HCT116 (cell line): Measurements from ENCODE around the gene CSTA. TPM values are rescaled to one million over a fixed set of nuclear protein-coding genes. Genes with fewer than 3 reads are reported as not detected.
"Not testable (repeated sequence)": the region's sequence is repeated elsewhere in the genome, so short reads cannot be mapped to it uniquely, and the experiment has no call there.

Experiments
- ATAC-seq: fragments of 200-7000 bp; cut with Tn5 transposase; 2 replicates; pipeline ENCODE4 v1.9.1; 2020; ENCODE audit warnings: mild to moderate bottlenecking, moderate library complexity
- BruUV-seq: library from RNA; stranded (reverse); fragments of 400-500 nt; replicated peaks from 2 replicates; lab custom pipeline; 2021; lab: Mats Ljungman, UMichigan
- CTCF ChIA-PET: fragments of 300-600 bp; sonication (Branson Sonifier 250); formaldehyde crosslinking; loops from one replicate; lab custom pipeline; 2021; ENCODE audit warnings: antibody characterized with exemption; lab: Charles Lee
- POLR2A ChIA-PET: fragments of 300-600, 350-600 bp; sonication (Branson Sonifier 250); formaldehyde crosslinking; loops from one replicate; lab custom pipeline; 2021; ENCODE audit warnings: antibody characterized with exemption; lab: Charles Lee
- RAD21 ChIA-PET, 2 experiments: fragments of 300-600 bp; sonication (Branson Sonifier 250); formaldehyde crosslinking; loops; one replicate each; lab custom pipeline; 2023; ENCODE audit warnings: low total read pairs in 2 of 2; ENCODE audit not compliant: uncharacterized antibody in 2 of 2, unreplicated experiment in 2 of 2, low non-redundant PET in 1 of 2; lab: Charles Lee
- DNase-seq: peaks from one replicate; pipeline ENCODE4 v3.0.0-alpha.2; 2010; ENCODE audit warnings: low read depth, low spot score
- H2AFZ ChIP-seq: fragments of 200-600 bp; shearing (Covaris generic), sonication (generic); 2 replicates; pipeline ENCODE4 v1.6.1; 2017; ENCODE audit warnings: low read depth, mixed run types, mixed read lengths, antibody characterized with exemption, low read length; ENCODE audit not compliant: poor library complexity, severe bottlenecking
- H3K27ac ChIP-seq: 2 replicates; pipeline ENCODE4 v1.5.1; 2012; ENCODE audit warnings: low read depth, low read length
- H3K27me3 ChIP-seq: fragments of 200-600 bp; sonication (generic); 2 replicates; pipeline ENCODE4 v1.6.1; 2016; ENCODE audit warnings: mixed run types, low read length, mixed read lengths; ENCODE audit not compliant: insufficient read depth
- H3K36me3 ChIP-seq, 2 experiments: fragments of 200-500 bp in 1 of 2; fragments of 200-600 bp in 1 of 2; sonication (Bioruptor generic) in 1 of 2; sonication (generic) in 1 of 2; 2 replicates each; pipeline versions ENCODE4 v1.5.1 to v1.6.1; 2014 to 2016; ENCODE audit warnings: low read length in 2 of 2, inconsistent platforms in 1 of 2, mixed read lengths in 1 of 2, mixed run types in 1 of 2; ENCODE audit not compliant: insufficient read depth in 2 of 2, control insufficient read depth in 1 of 2
- H3K4me1 ChIP-seq, 2 experiments: fragments of 200-600 bp in 1 of 2; sonication (generic) in 1 of 2; 2 replicates each; pipeline versions ENCODE4 v1.5.1 to v1.6.1; 2012 to 2017; ENCODE audit warnings: low read length in 2 of 2, inconsistent platforms in 1 of 2, mild to moderate bottlenecking in 1 of 2, mixed read lengths in 1 of 2, mixed run types in 1 of 2, moderate library complexity in 1 of 2; ENCODE audit not compliant: insufficient read depth in 2 of 2, control insufficient read depth in 1 of 2
- H3K4me2 ChIP-seq: fragments of 200-600 bp; sonication (generic); 2 replicates; pipeline ENCODE4 v1.6.1; 2017; ENCODE audit warnings: mixed run types, low read length, mixed read lengths
- H3K4me3 ChIP-seq, 2 experiments: fragments of 200-600 bp in 1 of 2; sonication (generic) in 1 of 2; replicated peaks in 1 of 2; 2 replicates each; pipeline ENCODE4 v1.5.1; 2011 to 2016; ENCODE audit warnings: low read length in 2 of 2, control low read depth in 1 of 2, low read depth in 1 of 2, mild to moderate bottlenecking in 1 of 2, mixed read lengths in 1 of 2, mixed run types in 1 of 2
- H3K79me2 ChIP-seq: fragments of 200-600 bp; sonication (generic); 2 replicates; pipeline ENCODE4 v1.6.1; 2017; ENCODE audit warnings: mild to moderate bottlenecking, mixed run types, low read length, moderate library complexity, mixed read lengths; ENCODE audit not compliant: insufficient read depth
- H3K9ac ChIP-seq: fragments of 200-600 bp; sonication (generic); 2 replicates; pipeline ENCODE4 v1.6.1; 2016; ENCODE audit warnings: low read length, mixed read lengths
- H3K9me2 ChIP-seq: fragments of 200-600 bp; sonication (generic), shearing (Covaris generic); 2 replicates; pipeline ENCODE4 v1.6.1; 2017; ENCODE audit warnings: mixed run types, mild to moderate bottlenecking, moderate library complexity; ENCODE audit not compliant: insufficient read depth
- H3K9me3 ChIP-seq, 2 experiments: fragments of 200-500 bp in 1 of 2; fragments of 200-600 bp in 1 of 2; sonication (Bioruptor generic) in 1 of 2; sonication (generic) in 1 of 2; 2 replicates each; pipeline ENCODE4 v1.6.1; 2014 to 2017; ENCODE audit warnings: low read length in 2 of 2, mixed read lengths in 2 of 2, inconsistent platforms in 1 of 2, low read depth in 1 of 2, mild to moderate bottlenecking in 1 of 2, mixed run types in 1 of 2, moderate library complexity in 1 of 2; ENCODE audit not compliant: control insufficient read depth in 1 of 2, insufficient read depth in 1 of 2
- H4K20me1 ChIP-seq: fragments of 200-600 bp; sonication (generic), shearing (Covaris generic); 2 replicates; pipeline ENCODE4 v1.6.1; 2017; ENCODE audit warnings: mixed run types, mild to moderate bottlenecking, moderate library complexity; ENCODE audit not compliant: insufficient read depth
- CEBPB ChIP-seq: IDR thresholded peaks from 2 replicates; pipeline ENCODE4 v1.6.1; 2012; ENCODE audit warnings: low read depth
- FOSL1 ChIP-seq: IDR thresholded peaks from 2 replicates; pipeline ENCODE4 v1.6.1; 2012; ENCODE audit warnings: low read depth
- JUND ChIP-seq: IDR thresholded peaks from 2 replicates; pipeline ENCODE4 v1.6.1; 2012
- SP1 ChIP-seq: IDR thresholded peaks from 2 replicates; pipeline ENCODE4 v1.6.1; 2012; ENCODE audit warnings: low read depth
- YY1 ChIP-seq: IDR thresholded peaks from 2 replicates; pipeline ENCODE4 v1.6.1; 2011; ENCODE audit warnings: low read length, low read depth, moderate library complexity, mild to moderate bottlenecking; ENCODE audit not compliant: insufficient replicate concordance; ENCODE audit errors: extremely low read depth
- ZNF274 ChIP-seq: fragments of 200-500 bp; sonication (Bioruptor generic); IDR thresholded peaks from 2 replicates; pipeline ENCODE4 v1.6.1; 2014; ENCODE audit warnings: mild to moderate bottlenecking, low read depth, low read length, inconsistent platforms
- intact Hi-C: fragments of 100-400 bp; cut with micrococcal nuclease; formaldehyde crosslinking; loops from 2 replicates; pipeline ENCODE4 v1.10.0; 2022
- total RNA-seq: library from RNA; stranded (reverse); gene quantifications from one replicate; pipeline ENCODE4 v1.2.1, GENCODE V29; 2021; ENCODE audit not compliant: unreplicated experiment
- TF ChIP-seq, protein P1 (sequence below): IDR thresholded peaks from 2 replicates; pipeline ENCODE4 v1.6.1; 2012

CSTA gene
- total RNA-seq, 1 experiment from 2014 or later, result 11.0 TPM

GRCh38 chr3:122365073-122365472, 40.0 kb downstream of the CSTA start:
- ChIA-PET RAD21 (no interaction called here), CTCF (no interaction called here), POLR2A (no interaction called here)
- H2AFZ ChIP-seq, result no peak overlapping the region
- H3K4me2 ChIP-seq, result peak overlapping the region; percentile 45
- peaks cover 0 to 18% of the 10 kb centered on the region in 2 experiments; a peak in 1 of 4 replicates for H3K4me1 ChIP-seq
- intact Hi-C loops, result no loop called here
- H3K79me2 ChIP-seq, result peaks cover 14% of the 10 kb centered on the region; the same call in 1 of the 2 replicates
- peaks cover 3% of the 10 kb centered on the region; the same call in 1 of the 2 replicates for H4K20me1 ChIP-seq
- no peak overlapping the region for H3K27ac ChIP-seq
- H3K9me2 ChIP-seq, result no peaks in the 10 kb centered on the region
- no peaks in the 10 kb centered on the region for H3K27me3 ChIP-seq
- DNase-seq (no peak), ATAC-seq (no peak)
- H3K36me3 ChIP-seq, result peaks cover 24 to 28% of the 10 kb centered on the region in 2 experiments; a peak in 3 of 4 replicates
- H3K9ac ChIP-seq, result no peak overlapping the region
- H3K4me3 ChIP-seq, result no peak overlapping the region
- BruUV-seq, result no TSS peak
- TF ChIP-seq YY1, result no peak
- TF ChIP-seq, protein P1, sequence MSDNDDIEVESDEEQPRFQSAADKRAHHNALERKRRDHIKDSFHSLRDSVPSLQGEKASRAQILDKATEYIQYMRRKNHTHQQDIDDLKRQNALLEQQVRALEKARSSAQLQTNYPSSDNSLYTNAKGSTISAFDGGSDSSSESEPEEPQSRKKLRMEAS, result no peak
- TF ChIP-seq ZNF274, result no peak
- no peak for TF ChIP-seq FOSL1
- no peaks in the 10 kb centered on the region for H3K9me3 ChIP-seq

DNA sequence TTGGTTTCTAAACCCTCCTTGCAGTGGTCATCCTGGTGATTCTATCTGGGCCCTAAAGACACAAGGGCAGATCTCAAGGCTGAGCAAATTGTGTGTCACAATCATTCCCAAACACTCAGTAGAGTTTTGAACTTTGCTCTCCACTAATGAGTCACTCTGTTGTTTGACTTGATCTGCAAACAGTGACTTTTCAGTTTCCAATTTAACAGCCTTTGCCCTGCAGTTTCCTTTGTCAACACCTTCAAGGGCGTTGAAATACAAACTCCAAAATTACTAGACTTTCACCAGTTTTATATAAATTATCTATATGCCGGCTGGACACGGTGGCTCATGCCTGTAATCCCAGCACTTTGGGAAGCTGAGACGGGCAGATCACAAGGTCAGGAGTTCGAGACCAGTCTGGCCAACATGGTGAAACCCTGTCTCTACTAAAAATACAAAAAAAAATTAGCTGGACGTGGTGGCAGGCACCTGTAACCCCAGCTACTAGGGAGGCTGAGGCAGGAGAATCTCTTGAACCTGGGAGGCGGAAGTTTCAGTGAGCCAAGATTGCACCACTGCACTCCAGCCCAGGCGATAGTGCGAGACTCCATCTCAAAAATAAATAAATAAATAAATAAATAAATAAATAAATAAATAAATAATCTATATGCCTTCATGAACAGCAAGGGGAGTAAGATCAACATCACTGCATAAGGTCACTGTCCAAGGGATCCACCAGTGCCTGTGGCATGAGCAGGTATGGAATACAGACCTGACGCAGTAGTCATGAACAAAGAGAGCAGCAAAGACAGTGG, 40.7 kb downstream of the CSTA start:
- POLR2A ChIA-PET, RAD21 ChIA-PET, BruUV-seq, H3K4me3 ChIP-seq, H3K9ac ChIP-seq: not testable (repeated sequence)
- TF ChIP-seq FOSL1, result peak; percentile 48; the same call in 1 of the 2 replicates
- TF ChIP-seq JUND, result peak; percentile 48
- TF ChIP-seq SP1, result peak; percentile 38; the same call in 1 of the 2 replicates
- TF ChIP-seq CEBPB, result peak; percentile 50; the same call in 1 of the 2 replicates
- TF ChIP-seq, all 23 proteins: peak for 4; not testable (repeated sequence) for 19
- intact Hi-C loops, H4K20me1 ChIP-seq, ATAC-seq, H2AFZ ChIP-seq, H3K9me3 ChIP-seq, H3K27ac ChIP-seq, H3K9me2 ChIP-seq, CTCF ChIA-PET, H3K27me3 ChIP-seq: not testable (repeated sequence)
- Histone ChIP-seq H3K4me2 (peak overlapping the region; percentile 45), H3K36me3 (peaks cover 24 to 28% of the 10 kb centered on the region in 2 experiments; a peak in 3 of 4 replicates), H3K79me2 (peaks cover 20% of the 10 kb centered on the region), H3K4me1 (peaks cover 0 to 18% of the 10 kb centered on the region in 2 experiments; a peak in 1 of 4 replicates)
- DNase-seq, result peak; percentile 13
